ENCODE data around the gene AHR. TPM values are rescaled to one million over a fixed set of nuclear protein-coding genes. Genes with fewer than 3 reads are reported as not detected.

Gene AHR
- polyA plus RNA-seq, 1 donor (not counting 4 experiments of a cell fraction or from before 2014, with no cell fraction given), result 19.4 TPM

DNA sequence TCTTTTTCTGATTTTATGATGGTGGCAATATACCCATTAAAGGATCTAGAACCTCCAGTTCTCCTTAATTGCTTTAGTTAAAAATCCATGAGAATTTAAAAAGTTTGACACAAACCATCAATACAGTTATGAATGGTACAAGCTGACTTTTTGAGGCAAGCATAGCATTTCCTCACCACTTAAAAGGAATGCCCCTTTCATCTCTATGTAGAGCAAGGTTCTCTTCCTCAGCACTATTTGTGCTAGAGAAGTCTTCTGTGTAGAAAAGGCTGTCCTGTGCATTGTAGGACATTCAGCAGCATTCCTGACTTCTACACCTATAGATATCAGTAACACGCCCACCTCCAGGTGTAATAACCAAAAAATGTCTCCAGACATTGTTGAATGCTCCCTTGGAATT is 67.3 kb downstream of the AHR start:
- no peak overlapping the region for H3K4me3 ChIP-seq (ENCODE audit: control insufficient read depth in 2 of 3, extremely low read depth in 1 of 3, insufficient read depth in 2 of 3, low read depth in 1 of 3, low read length in 3 of 3)
- H3K9me3 ChIP-seq (ENCODE audit: control insufficient read depth, low read depth, low read length), result no peaks in the 10 kb centered on the region
- H3K9me1 ChIP-seq (ENCODE audit: control insufficient read depth, extremely low read depth, insufficient read depth, low read length), result no peaks in the 10 kb centered on the region
- dilution Hi-C loops (cut with MboI; ENCODE audit: extremely low pct_ligation_motif_present, low sequenced_read_pairs), result no loop called here
- H3K36me3 ChIP-seq (ENCODE audit: control insufficient read depth in 2 of 2, extremely low read depth in 1 of 2, insufficient read depth in 2 of 2, low read length in 2 of 2), result no peaks in the 10 kb centered on the region
- H3K9ac ChIP-seq (ENCODE audit: control insufficient read depth, extremely low read depth, insufficient read depth, low read length), result no peak overlapping the region
- TF ChIP-seq EZH2 (IDR thresholded peaks at IDR 0.05; ENCODE audit: low read length), result no peak
- TF ChIP-seq, protein P1, sequence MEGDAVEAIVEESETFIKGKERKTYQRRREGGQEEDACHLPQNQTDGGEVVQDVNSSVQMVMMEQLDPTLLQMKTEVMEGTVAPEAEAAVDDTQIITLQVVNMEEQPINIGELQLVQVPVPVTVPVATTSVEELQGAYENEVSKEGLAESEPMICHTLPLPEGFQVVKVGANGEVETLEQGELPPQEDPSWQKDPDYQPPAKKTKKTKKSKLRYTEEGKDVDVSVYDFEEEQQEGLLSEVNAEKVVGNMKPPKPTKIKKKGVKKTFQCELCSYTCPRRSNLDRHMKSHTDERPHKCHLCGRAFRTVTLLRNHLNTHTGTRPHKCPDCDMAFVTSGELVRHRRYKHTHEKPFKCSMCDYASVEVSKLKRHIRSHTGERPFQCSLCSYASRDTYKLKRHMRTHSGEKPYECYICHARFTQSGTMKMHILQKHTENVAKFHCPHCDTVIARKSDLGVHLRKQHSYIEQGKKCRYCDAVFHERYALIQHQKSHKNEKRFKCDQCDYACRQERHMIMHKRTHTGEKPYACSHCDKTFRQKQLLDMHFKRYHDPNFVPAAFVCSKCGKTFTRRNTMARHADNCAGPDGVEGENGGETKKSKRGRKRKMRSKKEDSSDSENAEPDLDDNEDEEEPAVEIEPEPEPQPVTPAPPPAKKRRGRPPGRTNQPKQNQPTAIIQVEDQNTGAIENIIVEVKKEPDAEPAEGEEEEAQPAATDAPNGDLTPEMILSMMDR (optimal IDR thresholded peaks at IDR 0.05 in 1 of 3, IDR thresholded peaks at IDR 0.05 in 1 of 3, conservative IDR thresholded peaks at IDR 0.05 in 1 of 3; ENCODE audit: extremely low read depth in 1 of 3, insufficient read depth in 2 of 3, low read length in 3 of 3), result no peak
- H4K20me1 ChIP-seq (ENCODE audit: control insufficient read depth, extremely low read depth, insufficient read depth, low read length), result no peaks in the 10 kb centered on the region
- H2AFZ ChIP-seq (ENCODE audit: control insufficient read depth, low read length), result no peak overlapping the region
- H3K79me2 ChIP-seq (ENCODE audit: control insufficient read depth, insufficient read depth, low read length), result no peaks in the 10 kb centered on the region
- H3K4me1 ChIP-seq (ENCODE audit: control insufficient read depth, extremely low read depth, insufficient read depth, low read length), result peaks cover 22% of the 10 kb centered on the region
- peak; percentile 71 for FAIRE-seq
- no peak for DNase-seq (ENCODE audit: low read depth, low spot score)
- H3K4me2 ChIP-seq (ENCODE audit: control insufficient read depth, extremely low read depth, insufficient read depth, low read depth, low read length), result no peak overlapping the region
- H3K27me3 ChIP-seq (ENCODE audit: control insufficient read depth, extremely low read depth, insufficient read depth, low read length), result no peaks in the 10 kb centered on the region
- no peak overlapping the region for H3K27ac ChIP-seq (ENCODE audit: control insufficient read depth, insufficient read depth, low read length)

DNA sequence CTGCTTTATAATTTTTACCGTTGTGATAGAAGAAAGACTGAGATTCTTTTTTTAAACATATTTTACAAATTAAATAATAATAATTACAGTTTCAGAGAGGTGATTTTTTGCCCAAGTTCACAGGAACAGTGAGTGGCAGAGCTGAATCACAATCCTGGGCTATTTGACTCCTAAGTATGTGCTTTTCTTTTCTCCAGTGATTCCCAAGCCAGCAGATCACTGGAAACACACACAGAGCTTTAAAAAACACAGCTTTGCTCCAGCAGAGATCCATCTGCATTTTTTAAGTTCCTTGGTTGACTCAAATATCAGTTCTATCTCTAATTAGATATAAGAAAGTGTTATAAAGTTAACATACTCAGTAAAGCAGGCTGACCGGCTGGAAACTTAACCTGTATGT is 69.0 kb downstream of the AHR start:
- H3K27ac ChIP-seq (ENCODE audit: control insufficient read depth, insufficient read depth, low read length), result no peak overlapping the region
- no peak for FAIRE-seq

More for the DNA sequence above, 69.0 kb downstream of the AHR start:
- TF ChIP-seq, protein P1 (optimal IDR thresholded peaks at IDR 0.05 in 1 of 3, IDR thresholded peaks at IDR 0.05 in 1 of 3, conservative IDR thresholded peaks at IDR 0.05 in 1 of 3; ENCODE audit: extremely low read depth in 1 of 3, insufficient read depth in 2 of 3, low read length in 3 of 3), result no peak
- no peak for TF ChIP-seq EZH2 (IDR thresholded peaks at IDR 0.05; ENCODE audit: low read length)
- DNase-seq (ENCODE audit: low read depth, low spot score), result no peak
- Histone ChIP-seq H3K79me2 (ENCODE audit: control insufficient read depth, insufficient read depth, low read length) (no peaks in the 10 kb centered on the region), H3K9me3 (ENCODE audit: control insufficient read depth, low read depth, low read length) (no peaks in the 10 kb centered on the region), H3K27me3 (ENCODE audit: control insufficient read depth, extremely low read depth, insufficient read depth, low read length) (no peaks in the 10 kb centered on the region), H3K9me1 (ENCODE audit: control insufficient read depth, extremely low read depth, insufficient read depth, low read length) (no peaks in the 10 kb centered on the region), H3K4me3 (ENCODE audit: control insufficient read depth in 2 of 3, extremely low read depth in 1 of 3, insufficient read depth in 2 of 3, low read depth in 1 of 3, low read length in 3 of 3) (no peak overlapping the region), H3K36me3 (ENCODE audit: control insufficient read depth in 2 of 2, extremely low read depth in 1 of 2, insufficient read depth in 2 of 2, low read length in 2 of 2) (no peaks in the 10 kb centered on the region), H3K4me1 (ENCODE audit: control insufficient read depth, extremely low read depth, insufficient read depth, low read length) (peaks cover 38% of the 10 kb centered on the region), H3K9ac (ENCODE audit: control insufficient read depth, extremely low read depth, insufficient read depth, low read length) (no peak overlapping the region), H2AFZ (ENCODE audit: control insufficient read depth, low read length) (no peak overlapping the region), H3K4me2 (ENCODE audit: control insufficient read depth, extremely low read depth, insufficient read depth, low read depth, low read length) (no peak overlapping the region), H4K20me1 (ENCODE audit: control insufficient read depth, extremely low read depth, insufficient read depth, low read length) (no peaks in the 10 kb centered on the region)
- dilution Hi-C loops (cut with MboI; ENCODE audit: extremely low pct_ligation_motif_present, low sequenced_read_pairs), result no loop called here
